Fibroblast of villous mesenchyme (primary cell): ENCODE results near the gene POLR2L. TPM values are rescaled to one million over a fixed set of nuclear protein-coding genes. Genes with fewer than 3 reads are reported as not detected.

Experiments
- DNase-seq: peaks from one replicate; pipeline ENCODE4 v3.0.0-alpha.2; 2010; ENCODE audit warnings: low read depth
- H3K4me3 ChIP-seq: 2 replicates; pipeline ENCODE4 v1.5.1; 2011; ENCODE audit warnings: low read depth, mild to moderate bottlenecking, low read length
- CTCF ChIP-seq: IDR thresholded peaks from 2 replicates; pipeline ENCODE4 v1.5.1; 2012; ENCODE audit warnings: low read depth, mild to moderate bottlenecking, low read length; ENCODE audit not compliant: insufficient read depth
- total RNA-seq: library from RNA; depleted of rRNA; stranded (reverse); fragments of >200 nt; gene quantifications from 2 replicates; pipeline ENCODE4 v1.2.3, GENCODE V29; 2012

Gene POLR2L
- total RNA-seq, 1 donor: 92.4 TPM

GRCh38 chr11:837990-838307 is 4.4 kb downstream of the POLR2L start:
- DNase-seq: no peak
- TF ChIP-seq CTCF: no peak
- H3K4me3 ChIP-seq: no peak overlapping the region

GRCh38 chr11:837189-837989 is 4.9 kb downstream of the POLR2L start:
- no peak for TF ChIP-seq CTCF
- no peak for DNase-seq
- no peak overlapping the region for H3K4me3 ChIP-seq

GRCh38 chr11:836700-837099 is 5.6 kb downstream of the POLR2L start:
- TF ChIP-seq CTCF: no peak
- no peak overlapping the region for H3K4me3 ChIP-seq
- no peak for DNase-seq

GRCh38 chr11:836274-836673 is 6.1 kb downstream of the POLR2L start:
- TF ChIP-seq CTCF: no peak
- no peak overlapping the region for H3K4me3 ChIP-seq
- DNase-seq: no peak

GRCh38 chr11:834371-835316 is 7.7 kb downstream of the POLR2L start:
- DNase-seq: peak; percentile 71
- H3K4me3 ChIP-seq: peak overlapping the region; percentile 40
- no peak for TF ChIP-seq CTCF

GRCh38 chr11:833849-834311 is 8.4 kb downstream of the POLR2L start:
- DNase-seq: no peak
- no peak for TF ChIP-seq CTCF
- peak overlapping the region; percentile 72 for H3K4me3 ChIP-seq
